Stromal cell of bone marrow (primary cell): Measurements from ENCODE around the gene EFCC1.

ENCODE experiments used
- DNase-seq: peaks from one replicate; pipeline ENCODE4 v3.0.0-alpha.2; 2012; ENCODE audit warnings: low read depth

Gene EFCC1

DNA sequence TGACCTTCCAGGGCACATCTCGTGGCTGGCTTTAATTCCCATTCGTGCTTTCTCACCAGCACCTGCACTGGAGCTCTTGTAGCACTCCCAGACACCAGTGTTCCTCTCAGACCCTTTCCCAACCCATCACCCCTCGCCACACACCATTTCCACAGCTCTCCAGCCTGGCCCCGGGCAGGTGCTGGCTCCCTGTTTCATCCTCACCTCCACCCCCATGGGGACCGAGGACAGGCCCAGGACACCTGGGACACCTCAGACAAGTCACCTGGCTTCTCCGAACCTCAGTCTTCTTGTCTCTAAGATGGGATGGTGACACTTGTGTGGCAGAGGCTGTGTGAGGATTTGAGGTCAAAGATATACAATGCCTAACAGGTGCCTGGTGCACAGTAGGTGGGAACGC is 32.0 kb downstream of the EFCC1 start:
- DNase-seq = no peak

DNA sequence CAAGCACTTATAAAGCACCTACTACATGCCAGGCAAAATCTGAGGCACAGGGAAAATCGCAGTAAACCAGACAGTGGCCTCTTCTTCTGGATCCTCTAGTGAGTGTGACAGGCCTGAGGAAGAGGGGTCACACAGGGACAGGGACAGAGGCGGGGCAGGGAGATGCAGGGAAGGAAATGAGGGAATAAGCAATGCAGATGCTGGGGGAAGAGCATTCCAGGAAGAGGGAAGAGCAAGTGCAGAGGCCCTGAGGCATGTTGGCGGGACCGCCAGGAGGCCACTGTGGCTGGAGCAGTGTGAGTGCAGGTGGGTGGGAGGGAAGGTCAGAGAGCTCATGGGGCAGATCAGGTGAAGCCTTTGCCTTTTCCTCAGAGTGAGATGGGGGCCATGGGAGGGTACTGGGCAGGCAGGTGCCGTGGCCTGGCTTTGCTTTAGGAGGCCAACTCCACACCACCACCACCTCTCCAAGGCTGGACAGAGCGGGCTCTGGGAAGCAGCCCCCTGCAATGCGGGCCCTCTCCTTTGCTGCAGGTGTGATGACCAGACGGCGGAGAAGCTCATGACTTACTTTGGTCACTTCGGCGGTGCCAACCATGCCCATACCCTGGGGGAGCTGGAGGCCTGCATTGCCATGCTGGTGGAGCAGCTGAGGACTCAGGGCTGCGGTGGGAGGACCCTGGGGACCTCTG is 32.7 kb downstream of the EFCC1 start:
- DNase-seq = no peak

DNA sequence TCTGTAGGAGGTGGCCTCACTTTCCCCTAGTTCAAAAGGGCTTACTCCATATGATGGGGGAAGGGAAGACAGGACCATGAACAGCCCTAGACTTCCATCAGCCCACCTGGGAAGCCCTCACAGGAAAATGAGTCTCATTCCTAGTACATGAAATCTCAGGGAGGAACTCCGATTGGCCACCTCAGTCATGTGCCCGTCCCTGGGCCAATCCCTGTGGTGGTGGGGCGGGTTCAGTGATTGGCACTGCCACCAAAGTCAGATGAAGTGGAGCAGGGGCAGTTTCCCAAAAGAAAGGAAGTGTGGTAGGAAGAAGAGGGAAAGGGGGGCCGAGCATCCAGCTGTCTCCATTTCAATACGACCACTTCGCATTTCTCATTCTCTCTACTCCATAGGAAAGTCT is 33.5 kb downstream of the EFCC1 start:
- DNase-seq = no peak

- no peak for DNase-seq
Observed at GRCh38 chr3:129035360-129036221, 34.5 kb downstream of the EFCC1 start.

DNA sequence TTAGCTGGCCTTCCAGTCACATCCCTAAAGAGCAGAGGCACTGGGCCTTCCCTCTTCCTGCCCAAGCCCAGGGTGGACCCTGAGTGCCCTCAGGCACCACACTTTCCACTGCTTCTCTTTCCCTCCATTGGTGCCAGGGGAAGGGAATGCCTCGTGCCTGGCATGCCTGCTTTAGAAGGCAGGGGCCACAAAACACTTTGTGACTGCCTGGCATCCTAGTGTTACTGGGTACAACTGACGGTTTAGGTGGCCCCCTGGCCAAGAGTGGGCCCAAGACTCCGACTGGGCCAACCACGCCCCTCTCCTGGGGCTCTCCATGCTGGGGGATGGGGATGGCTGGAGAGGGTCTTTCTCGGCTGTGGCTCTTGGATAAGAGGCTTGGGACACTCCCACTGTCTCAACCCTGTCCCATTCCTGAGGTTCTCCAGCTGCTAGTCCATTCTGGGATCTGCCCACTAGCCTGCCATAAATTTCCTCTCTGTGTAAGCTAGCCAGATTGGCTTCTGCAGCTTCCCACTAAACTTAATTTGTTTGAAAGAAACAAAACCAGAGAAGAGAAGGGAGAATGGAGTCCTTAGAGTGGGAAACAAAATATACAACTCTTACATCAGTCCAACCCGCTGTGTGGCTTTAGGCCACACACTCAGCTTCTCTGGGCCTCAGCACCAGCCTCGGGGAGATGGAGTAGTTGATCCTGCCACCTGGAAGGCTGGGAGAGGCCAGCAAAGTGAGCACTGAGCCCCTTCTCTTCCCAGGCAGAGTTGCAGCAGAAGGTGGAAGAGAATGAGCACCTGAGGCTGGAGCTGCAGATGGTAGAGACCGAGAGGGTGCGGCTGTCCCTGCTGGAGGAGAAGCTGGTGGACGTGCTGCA is 35.4 kb downstream of the EFCC1 start:
- no peak for DNase-seq

DNA sequence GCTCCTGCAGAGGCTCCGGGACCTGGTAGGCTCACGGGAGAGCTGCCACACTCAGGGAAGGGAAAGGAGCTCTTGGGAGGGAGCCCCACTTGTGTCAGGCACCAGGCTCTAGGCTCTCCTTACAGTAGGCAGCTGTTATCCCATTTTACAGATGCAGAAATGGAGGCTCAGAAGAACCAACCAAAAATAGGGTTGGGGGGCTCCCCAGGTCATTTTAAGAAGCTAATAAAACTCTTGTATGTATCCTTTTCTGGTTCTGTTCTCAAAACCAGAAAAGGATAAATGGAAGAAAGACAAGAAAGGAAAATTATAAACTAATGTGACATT is 36.0 kb downstream of the EFCC1 start:
- no peak for DNase-seq

GRCh38 chr3:129038121-129038855 is 37.2 kb downstream of the EFCC1 start:
- no peak for DNase-seq

- no peak for DNase-seq
Observed at GRCh38 chr3:129039271-129040038, 38.4 kb downstream of the EFCC1 start.

DNA sequence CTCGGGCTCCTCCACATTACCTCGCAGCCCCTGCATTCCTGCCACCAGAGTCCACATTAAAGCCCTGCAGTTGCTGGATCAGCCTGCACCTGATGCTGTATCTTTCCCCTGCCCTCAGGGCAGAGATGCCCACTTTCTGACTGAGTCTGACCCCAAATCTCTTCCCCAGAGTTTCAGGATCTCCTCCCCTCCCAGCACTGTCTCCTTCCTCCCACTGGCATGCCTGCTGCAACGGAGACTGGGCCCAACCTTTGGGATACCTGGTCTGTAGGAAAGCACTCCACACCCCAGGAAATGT is 38.9 kb downstream of the EFCC1 start:
- no peak for DNase-seq

- no peak for DNase-seq
Observed at GRCh38 chr3:129040579-129041300, 39.6 kb downstream of the EFCC1 start.

- no peak for DNase-seq
Observed at GRCh38 chr3:129045675-129046036, 44.6 kb downstream of the EFCC1 start.

- DNase-seq = no peak
Observed at GRCh38 chr3:129046037-129046731, 45.1 kb downstream of the EFCC1 start.

DNA sequence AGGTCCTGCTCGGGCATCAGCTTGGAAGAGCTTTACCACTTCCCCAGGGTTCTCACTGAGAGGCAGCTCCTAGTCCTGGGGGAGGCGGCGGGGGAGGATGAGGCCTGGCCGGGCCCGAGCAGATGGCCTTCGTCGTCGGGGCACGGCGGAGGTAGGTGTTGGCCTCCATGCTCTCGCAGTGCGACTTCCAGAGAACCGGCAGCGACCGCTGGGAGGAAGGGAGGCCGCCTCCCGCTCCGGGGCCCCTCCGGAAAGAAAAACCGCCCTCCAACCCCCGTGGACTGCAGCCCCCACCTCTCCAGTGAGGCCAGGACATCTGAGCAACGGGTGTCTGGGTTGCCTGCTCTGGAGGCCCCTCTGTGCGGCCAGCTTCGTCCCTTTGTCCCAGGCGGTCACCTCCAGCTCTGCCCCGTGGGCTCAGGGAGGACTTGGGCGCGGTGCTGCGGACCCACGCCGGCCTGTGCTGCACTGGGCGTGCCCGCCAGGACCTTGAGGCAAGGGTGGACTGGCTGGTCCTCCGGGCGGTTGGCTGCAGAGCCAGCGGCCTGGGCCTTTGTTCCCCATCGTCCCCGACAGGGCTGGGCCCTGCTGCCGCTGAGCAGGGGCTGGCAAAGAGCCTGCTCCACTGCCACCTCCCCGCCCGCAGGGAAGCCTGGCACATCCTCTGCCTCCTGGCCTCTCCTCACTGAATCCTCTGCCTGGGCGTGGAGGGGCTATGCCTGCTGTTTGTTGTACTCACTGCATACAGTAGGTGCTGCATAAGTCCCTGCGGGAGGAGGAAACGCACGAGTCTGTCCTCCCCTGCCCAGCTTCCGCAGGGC is 45.8 kb downstream of the EFCC1 start:
- no peak for DNase-seq

GRCh38 chr3:129047553-129047839 is 46.4 kb downstream of the EFCC1 start:
- DNase-seq = no peak

DNA sequence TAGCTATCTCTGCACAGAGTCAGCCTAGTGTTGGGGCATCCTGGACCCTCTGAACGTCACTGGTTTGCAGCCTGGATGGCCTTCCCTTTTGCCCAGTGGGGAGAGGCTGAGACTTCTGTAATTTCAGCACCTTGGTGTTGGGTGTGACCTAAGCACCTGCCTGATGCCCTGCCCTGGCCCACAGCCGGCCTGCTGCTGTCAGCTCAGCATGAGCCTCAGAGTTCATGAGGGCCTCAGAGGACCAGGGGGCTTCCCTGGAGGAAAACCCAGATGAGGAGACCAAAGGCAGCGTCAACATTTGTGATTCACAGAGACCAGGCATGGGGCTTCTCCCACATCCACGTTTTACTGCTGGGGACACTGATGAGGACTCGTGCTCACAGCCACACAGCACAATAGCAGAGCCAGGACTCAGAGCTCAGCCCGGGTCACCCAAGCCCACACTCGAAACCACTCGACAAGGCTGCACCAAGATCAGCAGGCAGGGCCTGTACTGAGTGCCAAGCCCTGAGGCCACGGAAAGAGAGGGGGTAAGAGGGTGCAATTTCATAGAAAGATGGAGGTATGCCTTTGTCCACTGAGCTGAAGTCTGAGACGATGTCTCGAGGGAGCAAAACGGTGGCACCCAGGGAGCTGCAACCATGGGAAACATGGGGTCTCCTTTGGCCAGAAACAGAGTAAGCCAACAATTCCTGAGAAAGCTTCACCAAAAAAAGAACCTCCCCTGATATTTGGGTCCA is 49.6 kb downstream of the EFCC1 start:
- no peak for DNase-seq

DNA sequence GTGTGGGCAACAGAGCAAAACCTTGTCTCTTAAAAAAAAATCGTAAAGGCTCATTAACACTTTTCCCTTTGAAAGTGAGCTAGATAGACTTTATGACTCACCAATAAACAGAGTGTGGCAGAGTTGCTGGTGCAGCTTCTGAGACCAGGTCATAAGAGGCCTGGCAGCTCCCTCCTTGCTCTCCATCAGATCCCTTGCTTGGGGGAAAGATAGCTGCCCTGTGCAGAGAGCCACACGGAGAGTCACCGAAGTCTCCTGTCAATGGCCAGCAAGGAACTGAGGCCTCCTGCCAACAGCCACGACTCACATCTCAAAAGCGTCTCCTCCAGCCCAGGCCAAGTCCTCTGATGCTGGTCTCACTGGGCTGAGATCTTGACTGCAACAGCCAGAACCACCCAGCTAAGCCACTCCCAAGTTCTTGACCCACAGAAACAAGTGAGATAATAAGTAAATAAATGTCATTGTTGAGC is 50.8 kb downstream of the EFCC1 start:
- DNase-seq = peak; percentile 13

GRCh38 chr3:129052675-129053074 is 51.6 kb downstream of the EFCC1 start:
- no peak for DNase-seq

DNA sequence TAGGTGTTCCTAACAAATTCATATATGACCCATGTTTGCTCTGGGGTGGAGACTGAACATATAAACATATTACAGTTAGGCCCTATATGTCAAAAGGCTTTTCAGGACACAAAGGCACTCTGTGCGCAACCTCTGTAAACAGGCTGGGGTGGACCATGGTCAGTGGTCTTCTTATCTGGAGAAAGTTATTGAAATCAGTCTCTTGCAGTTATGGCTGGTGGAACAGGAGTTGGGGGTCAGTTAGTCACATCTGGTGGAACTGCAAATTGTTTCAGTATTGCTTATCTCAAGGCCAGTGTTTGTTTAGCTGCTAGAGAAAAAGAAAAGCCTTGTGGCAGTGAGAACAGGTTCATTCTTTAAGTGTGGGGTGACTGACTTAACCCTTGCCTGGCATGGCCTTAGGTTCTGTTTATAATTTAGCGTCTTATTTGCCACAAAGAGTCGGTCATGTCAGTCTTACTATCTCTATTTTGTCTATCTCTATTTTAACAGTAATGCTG is 53.6 kb downstream of the EFCC1 start:
- no peak for DNase-seq
